Loucy (cell line): ENCODE results near the gene MGAT2.

ENCODE experiments used
- H2AFZ ChIP-seq: fragments of 200-600 bp; sonication (generic); 2 replicates; pipeline ENCODE4 v1.6.0; 2016; ENCODE audit warnings: antibody characterized with exemption, mild to moderate bottlenecking, low read length, moderate library complexity
- H3F3A ChIP-seq: fragments of 200-600 bp; 2 replicates; pipeline ENCODE4 v1.6.0; 2016; ENCODE audit warnings: antibody characterized with exemption, low read depth, mild to moderate bottlenecking
- H3K27me3 ChIP-seq: fragments of 200-600 bp; sonication (generic); 2 replicates; pipeline ENCODE4 v1.6.1; 2014; ENCODE audit warnings: low read length, mild to moderate bottlenecking; ENCODE audit not compliant: insufficient read depth, poor library complexity, severe bottlenecking
- H3K36me3 ChIP-seq: fragments of 200-600 bp; sonication (generic); 2 replicates; pipeline ENCODE4 v1.6.1; 2016; ENCODE audit warnings: low read length; ENCODE audit not compliant: insufficient read depth
- H3K4me1 ChIP-seq: fragments of 200-600 bp; sonication (generic); 2 replicates; pipeline ENCODE4 v1.5.1; 2014; ENCODE audit warnings: low read length, mild to moderate bottlenecking; ENCODE audit not compliant: insufficient read depth, poor library complexity, severe bottlenecking
- H3K4me2 ChIP-seq: fragments of 200-600 bp; sonication (generic); 2 replicates; pipeline ENCODE4 v1.6.0; 2014; ENCODE audit warnings: antibody characterized with exemption, low read length, low read depth, mild to moderate bottlenecking; ENCODE audit not compliant: poor library complexity, severe bottlenecking
- H3K4me3 ChIP-seq: fragments of 200-600 bp; sonication (generic); 2 replicates; pipeline ENCODE4 v1.5.1; 2014; ENCODE audit warnings: low read length, mild to moderate bottlenecking, mixed read lengths; ENCODE audit not compliant: poor library complexity, severe bottlenecking
- H3K79me2 ChIP-seq: fragments of 200-600 bp; sonication (generic); 2 replicates; pipeline ENCODE4 v1.6.1; 2014; ENCODE audit warnings: low read length; ENCODE audit not compliant: insufficient read depth
- H3K9ac ChIP-seq: fragments of 200-600 bp; sonication (generic); 2 replicates; pipeline ENCODE4 v1.6.0; 2014; ENCODE audit warnings: mild to moderate bottlenecking, low read depth, low read length, moderate library complexity; ENCODE audit not compliant: poor library complexity, severe bottlenecking
- H3K9me2 ChIP-seq: fragments of 200-600 bp; sonication (generic); replicated peaks from 2 replicates; pipeline ENCODE4 v1.6.1; 2016; ENCODE audit warnings: low read depth, low read length, mixed read lengths
- H3K9me3 ChIP-seq: fragments of 200-600 bp; sonication (generic); 2 replicates; pipeline ENCODE4 v1.6.1; 2014; ENCODE audit warnings: mild to moderate bottlenecking, antibody characterized with exemption, low read length, low read depth; ENCODE audit not compliant: insufficient read depth
- H4K20me1 ChIP-seq: fragments of 200-600 bp; sonication (generic); 2 replicates; pipeline ENCODE4 v1.6.0; 2014; ENCODE audit warnings: antibody characterized with exemption, low read length, mild to moderate bottlenecking; ENCODE audit not compliant: insufficient read depth, poor library complexity, severe bottlenecking
- CTCF ChIP-seq: fragments of 200-600 bp; sonication (generic); conservative IDR thresholded peaks from 2 replicates; pipeline ENCODE4 v1.5.1; 2014; ENCODE audit warnings: mild to moderate bottlenecking, antibody characterized with exemption, low read length
- EZH2phosphoT487 ChIP-seq: fragments of 200-600 bp; IDR thresholded peaks from 2 replicates; pipeline ENCODE4 v1.6.1; 2018; ENCODE audit warnings: antibody characterized with exemption, mild to moderate bottlenecking, moderate library complexity, borderline replicate concordance

MGAT2 gene

GRCh38 chr14:49598485-49599300 lies 21.9 kb upstream of the MGAT2 start, which contains the start of gene LRR1:
Gene LRR1 (plus strand): TSS chr14:49598940. CDS start chr14:49599021, 81 bp downstream.
- H3K4me2 ChIP-seq, result peak within 1 kb of the TSS; percentile 80
- H3K36me3 ChIP-seq, result peaks cover 6% of the 10 kb centered on the region; the same call in 1 of the 2 replicates
- H3K27me3 ChIP-seq, result no peaks in the 10 kb centered on the region
- TF ChIP-seq CTCF, result no peak
- TF ChIP-seq EZH2phosphoT487, result no peak
- peaks cover 19% of the 10 kb centered on the region for H4K20me1 ChIP-seq
- H3K9ac ChIP-seq, result peak within 1 kb of the TSS; percentile 97
- peaks cover 72% of the 10 kb centered on the region for H3K79me2 ChIP-seq
- H2AFZ ChIP-seq, result peak within 1 kb of the TSS; percentile 79
- 0 out of 2 replicates have a peak, but pooled peaks cover 7% of the 10 kb centered on the region for H3F3A ChIP-seq
- no peaks in the 10 kb centered on the region for H3K9me3 ChIP-seq
- no peaks in the 10 kb centered on the region for H3K9me2 ChIP-seq
- H3K4me1 ChIP-seq, result peaks cover 51% of the 10 kb centered on the region
- peak within 1 kb of the TSS; percentile 100 for H3K4me3 ChIP-seq

- H3K9me3 ChIP-seq, result no peaks in the 10 kb centered on the region
- TF ChIP-seq CTCF (no peak), EZH2phosphoT487 (no peak)
- peak overlapping the region; percentile 12 for H3K4me2 ChIP-seq
- H3K4me1 ChIP-seq, result peaks cover 12% of the 10 kb centered on the region
- peaks cover 87% of the 10 kb centered on the region for H3K79me2 ChIP-seq
- H3K9ac ChIP-seq, result no peak overlapping the region
- H3K4me3 ChIP-seq, result no peak overlapping the region
- peaks cover 32% of the 10 kb centered on the region for H3K36me3 ChIP-seq
- H2AFZ ChIP-seq, result no peak overlapping the region
- H4K20me1 ChIP-seq, result peaks cover 27% of the 10 kb centered on the region
- H3K9me2 ChIP-seq, result no peaks in the 10 kb centered on the region
- 0 out of 2 replicates have a peak, but pooled peaks cover 2% of the 10 kb centered on the region for H3F3A ChIP-seq
- H3K27me3 ChIP-seq, result no peaks in the 10 kb centered on the region
Measured at GRCh38 chr14:49607583-49607982, 13.0 kb upstream of the MGAT2 start.

GRCh38 chr14:49612251-49612650 lies 8.3 kb upstream of the MGAT2 start:
- Histone ChIP-seq H3K36me3 (peaks cover 25% of the 10 kb centered on the region), H3K9me3 (no peaks in the 10 kb centered on the region), H3K4me3 (no peak overlapping the region), H3K9me2 (no peaks in the 10 kb centered on the region), H3K79me2 (peaks cover 73% of the 10 kb centered on the region), H3K4me1 (peaks cover 9% of the 10 kb centered on the region), H3K9ac (peak overlapping the region; percentile 20), H4K20me1 (peaks cover 24% of the 10 kb centered on the region), H3F3A (peaks cover 12% of the 10 kb centered on the region; the same call in 1 of the 2 replicates), H3K4me2 (peak overlapping the region; percentile 32), H2AFZ (no peak overlapping the region), H3K27me3 (no peaks in the 10 kb centered on the region)
- TF ChIP-seq CTCF (no peak), EZH2phosphoT487 (no peak)
